Muscle layer of colon (tissue), 2 donors: ENCODE results near the gene MYO10.

ENCODE experiments used
- H3K27ac ChIP-seq: one replicate; pipeline ENCODE4 v1.7.0; 2013; ENCODE audit warnings: low read depth, mild to moderate bottlenecking, low read length, moderate library complexity
- H3K27me3 ChIP-seq, 2 donors: one replicate each; pipeline ENCODE4 v1.7.0; 2013; ENCODE audit warnings: low read length in 2 of 2, mild to moderate bottlenecking in 2 of 2; ENCODE audit not compliant: insufficient read depth in 2 of 2, control insufficient read depth in 1 of 2
- H3K36me3 ChIP-seq: one replicate; pipeline ENCODE4 v1.7.0; 2013; ENCODE audit warnings: mild to moderate bottlenecking, low read length; ENCODE audit not compliant: insufficient read depth
- H3K4me1 ChIP-seq: one replicate; pipeline ENCODE4 v1.7.0; 2013; ENCODE audit warnings: mild to moderate bottlenecking, low read length; ENCODE audit not compliant: insufficient read depth
- H3K4me3 ChIP-seq, 2 donors: one replicate each; pipeline ENCODE4 v1.7.0; 2013; ENCODE audit warnings: low read length in 2 of 2, low read depth in 1 of 2, mild to moderate bottlenecking in 1 of 2, moderate library complexity in 1 of 2
- H3K9ac ChIP-seq: one replicate; pipeline ENCODE4 v1.7.0; 2013; ENCODE audit warnings: low read length
- H3K9me3 ChIP-seq: one replicate; pipeline ENCODE4 v1.7.0; 2013; ENCODE audit warnings: mild to moderate bottlenecking, low read length
- donor health status: abdominal sarcoma.
- donor health status: Adenocarcinoma of cecum.

Gene MYO10

GRCh38 chr5:16642867-16643266 is 293.2 kb downstream of the MYO10 start:
- no peak overlapping the region for H3K9ac ChIP-seq
- no peaks in the 10 kb centered on the region for H3K4me1 ChIP-seq
- no peaks in the 10 kb centered on the region for H3K36me3 ChIP-seq
- no peaks in the 10 kb centered on the region for H3K27me3 ChIP-seq
- H3K9me3 ChIP-seq, result no peaks in the 10 kb centered on the region
- no peak overlapping the region for H3K27ac ChIP-seq
- no peak overlapping the region for H3K4me3 ChIP-seq

- H3K9ac ChIP-seq, result no peak overlapping the region
- no peak overlapping the region for H3K4me3 ChIP-seq
- H3K4me1 ChIP-seq, result no peaks in the 10 kb centered on the region
- H3K36me3 ChIP-seq, result no peaks in the 10 kb centered on the region
- H3K9me3 ChIP-seq, result no peaks in the 10 kb centered on the region
- no peaks in the 10 kb centered on the region for H3K27me3 ChIP-seq
- no peak overlapping the region for H3K27ac ChIP-seq
Measured at GRCh38 chr5:16639206-16639605, 296.9 kb downstream of the MYO10 start.

GRCh38 chr5:16628376-16628775 is 307.7 kb downstream of the MYO10 start:
- Histone ChIP-seq H3K4me1 (no peaks in the 10 kb centered on the region), H3K4me3 (no peak overlapping the region), H3K9me3 (no peaks in the 10 kb centered on the region), H3K9ac (no peak overlapping the region), H3K27ac (no peak overlapping the region), H3K27me3 (no peaks in the 10 kb centered on the region), H3K36me3 (no peaks in the 10 kb centered on the region)

GRCh38 chr5:16626696-16627264 is 309.3 kb downstream of the MYO10 start:
- Histone ChIP-seq H3K9ac (no peak overlapping the region), H3K27me3 (no peaks in the 10 kb centered on the region), H3K27ac (no peak overlapping the region), H3K4me3 (no peak overlapping the region), H3K4me1 (no peaks in the 10 kb centered on the region), H3K36me3 (no peaks in the 10 kb centered on the region), H3K9me3 (no peaks in the 10 kb centered on the region)

- no peak overlapping the region for H3K9ac ChIP-seq
- H3K27me3 ChIP-seq, result no peaks in the 10 kb centered on the region
- H3K4me1 ChIP-seq, result no peaks in the 10 kb centered on the region
- H3K4me3 ChIP-seq, result no peak overlapping the region
- H3K36me3 ChIP-seq, result no peaks in the 10 kb centered on the region
- no peaks in the 10 kb centered on the region for H3K9me3 ChIP-seq
- H3K27ac ChIP-seq, result no peak overlapping the region
Measured at GRCh38 chr5:16625096-16625495, 311.0 kb downstream of the MYO10 start.

- no peak overlapping the region for H3K27ac ChIP-seq
Measured at GRCh38 chr5:16619136-16619535, 317.0 kb downstream of the MYO10 start.

GRCh38 chr5:16618138-16618897 is 317.8 kb downstream of the MYO10 start:
- H3K27ac ChIP-seq, result no peak overlapping the region
- no peak overlapping the region for H3K9ac ChIP-seq
- H3K4me1 ChIP-seq, result peaks cover 7% of the 10 kb centered on the region
- no peaks in the 10 kb centered on the region for H3K27me3 ChIP-seq
- no peaks in the 10 kb centered on the region for H3K9me3 ChIP-seq
- no peaks in the 10 kb centered on the region for H3K36me3 ChIP-seq
- H3K4me3 ChIP-seq, result no peak overlapping the region

More at GRCh38 chr5:16619136-16619535, 317.0 kb downstream of the MYO10 start:
- Histone ChIP-seq H3K9me3 (no peaks in the 10 kb centered on the region), H3K27me3 (no peaks in the 10 kb centered on the region), H3K4me1 (peaks cover 7% of the 10 kb centered on the region), H3K4me3 (no peak overlapping the region), H3K36me3 (no peaks in the 10 kb centered on the region), H3K9ac (no peak overlapping the region)

GRCh38 chr5:16617274-16617968 is 318.7 kb downstream of the MYO10 start:
- Histone ChIP-seq H3K9me3 (no peaks in the 10 kb centered on the region), H3K9ac (peak overlapping the region; percentile 39), H3K27ac (no peak overlapping the region), H3K36me3 (no peaks in the 10 kb centered on the region), H3K4me1 (peaks cover 7% of the 10 kb centered on the region), H3K4me3 (peak overlapping the region; percentile 70 to 85), H3K27me3 (no peaks in the 10 kb centered on the region)

- Histone ChIP-seq H3K36me3 (no peaks in the 10 kb centered on the region), H3K27me3 (no peaks in the 10 kb centered on the region), H3K27ac (peak within 1 kb of the TSS; percentile 63)
Measured at GRCh38 chr5:16616536-16617273, 319.4 kb downstream of the MYO10 start, which contains the start of gene RETREG1. TSS of gene RETREG1 (minus strand) at chr5:16616997. CDS start at chr5:16616971, 26 bp downstream.

GRCh38 chr5:16615741-16616535 is 320.1 kb downstream of the MYO10 start:
- H3K9me3 ChIP-seq, result no peaks in the 10 kb centered on the region
- H3K9ac ChIP-seq, result peak overlapping the region; percentile 36
- peak overlapping the region; percentile 63 for H3K27ac ChIP-seq
- peak overlapping the region; percentile 70 to 85 for H3K4me3 ChIP-seq
- H3K36me3 ChIP-seq, result no peaks in the 10 kb centered on the region
- H3K27me3 ChIP-seq, result no peaks in the 10 kb centered on the region
- peaks cover 7% of the 10 kb centered on the region for H3K4me1 ChIP-seq

More at GRCh38 chr5:16616536-16617273, 319.4 kb downstream of the MYO10 start, which contains the start of gene RETREG1:
- no peaks in the 10 kb centered on the region for H3K9me3 ChIP-seq
- peak within 1 kb of the TSS; percentile 70 to 85 for H3K4me3 ChIP-seq
- peaks cover 7% of the 10 kb centered on the region for H3K4me1 ChIP-seq
- peak within 1 kb of the TSS; percentile 39 for H3K9ac ChIP-seq
